Astrocyte of the hippocampus (primary cell): ENCODE results near the gene C19orf12.
"Not testable (repeated sequence)": the region's sequence is repeated elsewhere in the genome, so short reads cannot be mapped to it uniquely, and the experiment has no call there.

ENCODE experiments used
- DNase-seq: peaks from one replicate; pipeline ENCODE4 v3.0.0; 2011; ENCODE audit warnings: low read depth, low spot score

The C19orf12 gene

GRCh38 chr19:29731331-29731850 lies 16.3 kb upstream of the C19orf12 start:
- DNase-seq = no peak

DNA sequence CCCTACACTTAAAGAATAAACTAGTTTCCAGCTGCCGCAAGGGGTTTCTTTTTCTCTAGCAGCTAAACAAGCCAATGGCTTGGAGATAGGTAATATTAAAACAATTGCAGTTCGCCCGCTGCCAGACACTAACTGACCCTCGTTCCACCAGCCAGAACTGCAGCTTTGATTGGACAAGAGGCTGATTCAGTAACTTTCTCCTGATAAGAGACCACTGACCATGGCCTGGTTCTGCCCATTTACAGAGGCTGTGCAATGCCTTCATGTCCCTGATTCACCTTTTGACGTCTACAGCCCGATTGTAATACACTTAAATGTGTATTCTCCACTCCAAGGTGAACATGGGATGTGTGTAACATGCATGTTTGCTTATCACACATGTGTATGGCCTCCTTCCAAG lies 12.8 kb upstream of the C19orf12 start:
- DNase-seq = no peak

- DNase-seq = no peak
Measured at GRCh38 chr19:29724746-29725145, 9.7 kb upstream of the C19orf12 start.

GRCh38 chr19:29724102-29724641 lies 9.1 kb upstream of the C19orf12 start:
- DNase-seq = peak; percentile 50

DNA sequence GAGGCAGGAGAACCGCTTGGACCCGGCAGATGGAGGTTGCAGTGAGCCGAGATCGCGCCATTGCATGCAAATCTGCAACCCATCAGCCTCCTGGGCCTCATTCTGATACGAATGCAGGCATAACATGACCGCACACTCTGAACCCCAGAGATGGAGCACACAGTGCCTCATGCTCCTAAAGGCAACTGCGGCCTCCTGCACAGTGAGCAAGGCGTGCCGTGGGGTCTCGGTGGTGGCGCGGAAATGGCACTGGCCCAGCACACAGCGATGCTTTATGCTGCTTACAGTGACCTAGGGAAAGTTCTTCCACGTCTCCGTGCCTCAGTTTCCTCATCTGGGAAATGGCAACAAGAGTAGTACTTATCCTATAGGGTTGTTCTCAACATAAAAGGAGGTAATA lies 2.0 kb upstream of the C19orf12 start:
- no peak for DNase-seq

- no peak for DNase-seq
Measured at GRCh38 chr19:29715701-29716581, 880 bp upstream of the C19orf12 start.

DNA sequence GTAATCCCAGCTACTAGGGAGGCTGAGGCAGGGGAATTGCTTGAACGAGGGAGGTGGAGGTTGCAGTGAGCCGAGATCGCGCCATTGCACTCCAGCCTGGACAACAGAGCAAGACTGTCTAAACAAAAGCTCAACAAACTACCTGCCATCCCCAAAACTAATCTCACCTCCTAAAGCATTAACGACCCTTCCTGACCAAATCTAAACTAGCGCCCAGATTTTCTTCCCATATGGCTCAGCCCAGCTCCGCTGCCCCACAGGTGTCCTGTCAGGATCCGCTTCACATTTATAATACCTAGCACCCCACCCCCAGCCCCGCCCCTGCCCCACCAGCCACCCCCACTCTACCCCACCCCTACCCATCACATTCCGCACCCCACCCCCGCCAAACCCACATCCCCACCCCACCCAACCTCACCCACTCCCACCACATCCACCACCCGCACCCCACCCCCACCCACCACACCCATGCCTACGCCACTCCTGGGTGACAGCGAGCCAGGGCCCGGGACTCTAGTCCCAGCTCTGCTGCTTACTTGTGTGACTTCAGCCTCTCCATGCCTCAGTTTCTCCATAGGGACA lies 599 bp downstream of the C19orf12 start:
- no peak for DNase-seq

DNA sequence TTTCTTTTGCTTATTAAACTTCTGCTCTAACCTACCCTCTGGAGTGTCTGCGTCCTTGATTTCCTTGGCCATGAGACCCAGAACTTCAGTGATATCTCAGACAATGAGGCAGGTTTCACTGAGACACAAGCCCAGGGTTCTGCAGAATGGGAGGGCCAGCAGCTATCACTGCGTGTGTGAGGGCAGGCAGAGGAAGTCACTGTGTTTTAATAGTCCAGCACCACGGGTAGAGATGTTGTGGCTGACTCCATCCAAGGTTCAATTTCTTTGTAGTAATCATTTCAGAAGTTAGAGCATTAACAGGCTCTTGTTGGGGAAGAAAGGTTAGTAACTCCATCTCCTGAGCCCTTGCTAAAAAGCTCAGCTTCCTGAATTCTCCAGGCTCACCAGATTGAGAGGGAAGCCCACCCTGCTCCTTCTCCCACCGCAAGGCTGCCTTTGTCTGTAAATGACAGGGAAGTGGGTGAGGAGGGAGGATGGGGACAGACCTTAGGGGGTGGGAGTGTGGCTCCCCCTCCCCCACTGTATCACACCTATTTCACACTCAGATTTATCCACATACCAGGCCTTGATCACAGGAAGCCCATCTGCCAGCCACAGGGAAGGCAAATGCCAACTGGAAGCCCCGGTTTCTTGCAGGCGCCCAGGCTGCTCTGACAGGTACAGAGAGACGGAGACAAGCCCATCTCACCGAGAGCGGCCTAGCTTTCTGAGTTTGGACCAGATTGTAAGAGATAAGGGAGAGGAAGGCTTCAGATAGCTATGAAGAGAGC lies 2.1 kb downstream of the C19orf12 start:
- DNase-seq = no peak

DNA sequence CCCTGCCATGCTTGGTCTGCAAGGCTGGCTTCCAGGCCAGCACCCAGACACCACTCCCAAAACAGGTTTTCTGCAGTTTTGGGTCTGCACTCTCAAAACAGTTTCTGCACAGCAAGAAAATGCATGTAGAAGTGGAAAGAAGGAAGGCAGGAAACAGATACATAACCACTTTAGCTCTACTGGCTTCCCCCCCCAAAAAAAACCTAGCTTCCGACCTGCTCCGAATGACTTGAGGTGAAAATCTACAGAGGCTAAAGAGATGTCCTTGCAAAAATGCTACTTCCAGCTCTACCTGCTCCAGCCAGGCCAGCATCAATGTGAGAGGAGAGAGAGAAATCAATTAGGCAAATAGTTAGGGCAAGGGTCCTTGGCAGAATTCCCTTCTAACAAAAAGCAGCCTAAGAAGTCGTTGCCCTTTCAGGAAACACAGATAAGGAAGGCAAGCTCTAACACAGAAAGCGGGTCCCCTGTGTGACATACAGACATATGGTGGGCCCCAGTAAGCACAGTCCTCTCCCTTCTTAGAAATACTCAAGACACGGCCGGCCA lies 3.4 kb downstream of the C19orf12 start:
- DNase-seq = no peak

DNA sequence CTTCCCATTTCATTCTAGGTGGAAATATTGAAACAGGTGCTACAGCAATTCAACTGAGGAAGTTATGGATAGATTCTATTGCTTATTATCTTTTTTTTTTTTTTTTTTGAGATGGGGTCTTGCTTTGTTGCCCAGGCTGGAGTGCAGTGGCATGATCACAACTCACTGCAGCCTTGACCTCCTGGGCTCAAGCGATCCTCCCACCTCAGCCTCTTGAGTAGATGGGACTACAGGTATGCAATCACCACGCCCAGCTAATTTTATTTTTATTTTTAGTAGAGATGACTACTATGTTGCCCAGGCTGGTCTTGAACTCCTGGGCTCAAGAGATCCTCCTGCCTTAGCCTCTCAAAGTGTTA lies 5.6 kb downstream of the C19orf12 start:
- not testable (repeated sequence) for DNase-seq

DNA sequence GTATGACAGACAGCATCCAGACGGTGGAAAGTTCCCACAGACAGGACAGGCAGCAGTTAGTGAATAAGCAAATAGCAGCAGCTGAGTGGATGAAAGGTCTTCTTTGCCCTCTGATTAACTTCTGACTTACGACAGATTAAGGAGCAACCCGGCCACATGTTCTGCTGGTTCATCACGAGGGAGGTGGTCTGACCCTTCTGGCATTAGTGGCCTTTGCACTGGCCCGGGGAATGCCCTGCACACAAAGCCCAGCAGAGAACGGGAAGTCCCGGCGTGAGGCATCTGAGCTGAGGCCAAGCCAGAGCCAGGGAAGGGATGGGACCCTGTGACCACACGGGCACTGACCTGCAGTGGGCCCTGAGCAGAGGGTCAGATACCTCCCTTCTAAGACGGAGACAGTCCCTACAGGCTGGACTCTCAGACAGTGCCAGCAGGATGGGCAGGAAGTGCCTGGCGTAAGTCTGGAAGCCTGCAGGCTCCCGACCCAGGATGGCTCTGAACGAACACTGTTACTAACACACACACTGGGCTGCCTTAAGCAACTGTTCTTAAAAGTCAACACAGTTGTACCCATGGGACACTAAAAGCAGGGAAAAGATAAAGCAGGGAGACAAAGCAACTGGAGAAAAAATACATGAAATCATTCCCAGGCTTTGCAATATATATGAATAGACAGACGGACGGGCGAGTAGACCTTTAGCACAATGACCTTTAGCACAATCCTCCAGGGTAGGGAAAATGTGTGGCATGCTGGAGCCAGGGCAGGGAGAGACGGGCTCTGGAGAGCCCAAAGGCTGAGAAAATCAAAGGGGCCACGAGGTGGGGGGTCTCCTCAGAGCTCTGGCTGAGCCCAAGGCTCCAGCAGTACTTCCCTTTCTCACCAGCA lies 6.3 kb downstream of the C19orf12 start:
- DNase-seq = no peak

DNA sequence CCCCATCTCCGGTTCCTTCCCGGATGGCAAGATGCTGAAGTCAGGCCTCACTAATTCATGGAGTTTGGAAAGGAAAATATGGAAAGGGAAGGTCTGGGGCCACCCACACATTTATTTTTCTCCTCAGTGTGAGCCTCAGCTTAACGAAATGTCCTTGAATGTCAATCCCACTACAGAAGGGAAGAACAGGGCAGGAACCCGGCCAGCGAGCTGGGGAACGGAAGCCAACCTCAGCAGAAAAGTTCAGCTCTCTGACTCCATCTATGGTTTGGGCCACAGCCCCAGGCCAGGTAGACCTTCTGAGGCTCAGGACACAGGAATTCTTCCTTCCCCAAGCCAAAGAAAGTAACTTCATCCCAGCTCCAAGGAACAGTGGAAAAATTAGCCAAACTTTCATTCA lies 8.4 kb downstream of the C19orf12 start:
- no peak for DNase-seq

GRCh38 chr19:29705706-29706105 lies 9.4 kb downstream of the C19orf12 start:
- DNase-seq = no peak

- no peak for DNase-seq
Measured at GRCh38 chr19:29704562-29705558, 10.2 kb downstream of the C19orf12 start.

- DNase-seq = no peak
Measured at GRCh38 chr19:29702963-29703320, 12.1 kb downstream of the C19orf12 start.

GRCh38 chr19:29702161-29702962 lies 12.7 kb downstream of the C19orf12 start:
- no peak for DNase-seq

GRCh38 chr19:29700498-29700897 lies 14.6 kb downstream of the C19orf12 start:
- DNase-seq = no peak

- no peak for DNase-seq
Measured at GRCh38 chr19:29699861-29700260, 15.2 kb downstream of the C19orf12 start.
